ENCODE results near the gene TSPAN1.
A peak's percentile ranks its signal among the peaks of the same experiment; 100 is the strongest.

TSPAN1 gene

GRCh38 chr1:46174448-46175231 is at the start of gene TSPAN1:
TSS of gene TSPAN1 (plus strand) at chr1:46175087. CDS start at chr1:46181108, 6,021 bp downstream.
- CTCF ChIA-PET = interaction anchor here (0.7 to 5.9 kb wide), 2 partner anchors 49 to 138 kb away, joined by 3 to 45 read pairs; no protein-coding TSS in a partner anchor
- Mint-ChIP-seq H3K27ac (no peak within 1 kb of the TSS), H3K4me1 (no peaks in the 10 kb centered on the region), H3K4me3 (no peak within 1 kb of the TSS), H3K9me3 (no peaks in the 10 kb centered on the region), H3K27me3 (peaks cover 32% of the 10 kb centered on the region), H3K36me3 (no peaks in the 10 kb centered on the region)
- no peak for DNase-seq

GRCh38 chr1:46128344-46128743 is 46.5 kb upstream of the TSPAN1 start:
- peaks cover 25% of the 10 kb centered on the region for H3K4me1 Mint-ChIP-seq
- CTCF ChIA-PET = no interaction called here
- no peaks in the 10 kb centered on the region for H3K36me3 Mint-ChIP-seq
- no peaks in the 10 kb centered on the region for H3K9me3 Mint-ChIP-seq
- no peak overlapping the region for H3K4me3 Mint-ChIP-seq
- peaks cover 41% of the 10 kb centered on the region for H3K27me3 Mint-ChIP-seq
- no peak for DNase-seq
- H3K27ac Mint-ChIP-seq = no peak overlapping the region

DNA sequence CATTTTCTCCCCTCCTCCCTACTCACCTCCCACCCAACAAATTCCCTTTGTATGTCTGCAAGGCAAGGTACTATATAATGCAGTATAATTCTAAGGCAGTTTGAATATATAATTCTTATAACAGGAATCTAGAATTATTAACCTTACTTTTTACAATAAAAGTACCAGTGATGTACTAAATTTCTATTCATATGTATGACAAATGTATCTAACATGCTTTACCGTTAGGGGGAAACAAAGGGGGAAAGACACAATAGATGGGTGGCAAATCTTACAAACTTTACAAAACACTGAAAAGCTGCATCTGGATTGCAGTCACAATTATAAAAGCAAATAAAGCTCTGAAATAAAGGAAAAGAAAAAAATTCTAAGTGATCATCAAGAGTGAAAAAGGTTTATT is 44.8 kb upstream of the TSPAN1 start:
- CTCF ChIA-PET = interaction anchor here (1.0 kb wide), 1 partner anchor 94 kb away, joined by 3 read pairs; no protein-coding TSS in a partner anchor
- peaks cover 59% of the 10 kb centered on the region for H3K27me3 Mint-ChIP-seq
- no peak for DNase-seq
- no peak overlapping the region for H3K4me3 Mint-ChIP-seq
- no peak overlapping the region for H3K27ac Mint-ChIP-seq
- H3K36me3 Mint-ChIP-seq = no peaks in the 10 kb centered on the region
- H3K9me3 Mint-ChIP-seq = no peaks in the 10 kb centered on the region
- H3K4me1 Mint-ChIP-seq = peaks cover 33% of the 10 kb centered on the region

- Mint-ChIP-seq H3K9me3 (no peaks in the 10 kb centered on the region), H3K4me1 (peaks cover 33% of the 10 kb centered on the region), H3K27ac (no peak overlapping the region), H3K36me3 (no peaks in the 10 kb centered on the region), H3K4me3 (no peak overlapping the region), H3K27me3 (peaks cover 64% of the 10 kb centered on the region)
- CTCF ChIA-PET = interaction anchor here (0.7 to 1.0 kb wide), 2 partner anchors 95 to 868 kb away, joined by 3 read pairs; no protein-coding TSS in a partner anchor
- DNase-seq = no peak
These were observed 44.3 kb upstream of the TSPAN1 start for GRCh38 chr1:46130606-46131005.

DNA sequence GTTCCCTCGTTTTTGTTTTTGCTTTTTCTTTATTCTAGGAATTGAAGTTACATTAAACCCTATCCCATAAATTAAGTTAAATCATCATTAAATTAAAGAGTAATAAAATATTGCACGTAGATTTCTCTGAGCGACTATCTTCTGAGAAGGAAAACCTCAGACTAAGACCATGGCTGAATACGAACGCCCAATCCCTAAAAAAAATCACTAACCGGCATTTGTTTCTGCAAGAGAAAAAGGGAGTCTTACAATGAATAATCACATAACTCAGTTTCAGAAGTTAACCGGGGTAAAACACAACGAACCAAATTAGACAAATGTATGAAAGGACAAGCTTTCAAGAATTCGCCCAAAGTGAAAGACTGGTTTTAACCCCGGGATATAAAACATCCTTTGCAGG is 43.8 kb upstream of the TSPAN1 start:
- H3K36me3 Mint-ChIP-seq = no peaks in the 10 kb centered on the region
- CTCF ChIA-PET = interaction anchor here (0.7 to 1.0 kb wide), 2 partner anchors 95 to 869 kb away, joined by 3 read pairs; no protein-coding TSS in a partner anchor
- no peak overlapping the region for H3K27ac Mint-ChIP-seq

GRCh38 chr1:46131712-46132528 is 43.0 kb upstream of the TSPAN1 start:
- Mint-ChIP-seq H3K4me3 (peak overlapping the region; percentile 86), H3K27ac (no peak overlapping the region), H3K9me3 (no peaks in the 10 kb centered on the region), H3K27me3 (peaks cover 74% of the 10 kb centered on the region), H3K36me3 (no peaks in the 10 kb centered on the region), H3K4me1 (peaks cover 33% of the 10 kb centered on the region)
- peak; percentile 39 for DNase-seq
- CTCF ChIA-PET = interaction anchor here (0.7 kb wide), 1 partner anchor 92 kb away, joined by 3 read pairs; no protein-coding TSS in a partner anchor

More for the DNA sequence above, 43.8 kb upstream of the TSPAN1 start:
- peak overlapping the region; percentile 86 for H3K4me3 Mint-ChIP-seq
- peaks cover 33% of the 10 kb centered on the region for H3K4me1 Mint-ChIP-seq
- H3K27me3 Mint-ChIP-seq = peaks cover 68% of the 10 kb centered on the region
- DNase-seq = no peak
- H3K9me3 Mint-ChIP-seq = no peaks in the 10 kb centered on the region

GRCh38 chr1:46132529-46133180 is 42.2 kb upstream of the TSPAN1 start, which contains the start of gene PIK3R3:
TSS of gene PIK3R3 (minus strand) at chr1:46132629. CDS start at chr1:46131952, 677 bp downstream.
- no peaks in the 10 kb centered on the region for H3K9me3 Mint-ChIP-seq
- H3K27me3 Mint-ChIP-seq = peaks cover 77% of the 10 kb centered on the region
- peak; percentile 95 for DNase-seq
- H3K4me1 Mint-ChIP-seq = peaks cover 33% of the 10 kb centered on the region
- no peaks in the 10 kb centered on the region for H3K36me3 Mint-ChIP-seq
- peak within 1 kb of the TSS; percentile 85 for H3K27ac Mint-ChIP-seq
- H3K4me3 Mint-ChIP-seq = peak within 1 kb of the TSS; percentile 86
- CTCF ChIA-PET = interaction anchor here (0.7 kb wide), 1 partner anchor 91 kb away, joined by 3 read pairs; no protein-coding TSS in a partner anchor

DNA sequence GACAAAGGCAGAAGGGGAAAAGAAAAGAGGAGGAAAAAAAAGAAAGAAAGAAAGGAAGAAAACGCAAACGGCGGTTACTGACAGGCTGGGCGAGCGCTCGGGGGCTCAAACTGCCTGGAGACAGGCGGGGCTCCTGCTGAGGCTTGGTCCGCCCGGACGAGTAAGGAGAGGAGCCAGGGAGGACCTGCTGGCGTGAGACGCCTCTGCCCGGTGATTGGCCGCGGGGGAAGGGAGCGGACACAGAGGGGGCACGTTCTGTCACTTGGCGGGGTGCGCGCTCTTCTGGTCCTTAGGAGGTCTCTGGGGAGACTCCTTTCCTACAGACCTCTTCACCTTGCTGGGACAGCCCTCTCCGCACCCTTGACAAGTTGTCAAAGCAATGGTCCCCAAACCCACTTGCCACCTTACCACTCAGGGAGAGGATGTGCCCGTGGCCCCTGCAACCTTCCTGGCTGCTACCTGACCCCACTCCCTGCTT is 41.7 kb upstream of the TSPAN1 start:
- Mint-ChIP-seq H3K36me3 (no peaks in the 10 kb centered on the region), H3K4me3 (peak overlapping the region; percentile 86), H3K27me3 (peaks cover 75% of the 10 kb centered on the region), H3K9me3 (no peaks in the 10 kb centered on the region), H3K4me1 (peaks cover 33% of the 10 kb centered on the region), H3K27ac (peak overlapping the region; percentile 85)
- CTCF ChIA-PET = no interaction called here
- DNase-seq = no peak

GRCh38 chr1:46133781-46134350 is 41.0 kb upstream of the TSPAN1 start:
- Mint-ChIP-seq H3K9me3 (no peaks in the 10 kb centered on the region), H3K36me3 (no peaks in the 10 kb centered on the region), H3K27ac (no peak overlapping the region), H3K27me3 (peaks cover 75% of the 10 kb centered on the region), H3K4me1 (peaks cover 33% of the 10 kb centered on the region), H3K4me3 (peak overlapping the region; percentile 86)
- no peak for DNase-seq
- CTCF ChIA-PET = interaction anchor here (1.1 to 1.7 kb wide), 2 partner anchors 48 to 98 kb away, joined by 4 to 6 read pairs; no protein-coding TSS in a partner anchor

DNA sequence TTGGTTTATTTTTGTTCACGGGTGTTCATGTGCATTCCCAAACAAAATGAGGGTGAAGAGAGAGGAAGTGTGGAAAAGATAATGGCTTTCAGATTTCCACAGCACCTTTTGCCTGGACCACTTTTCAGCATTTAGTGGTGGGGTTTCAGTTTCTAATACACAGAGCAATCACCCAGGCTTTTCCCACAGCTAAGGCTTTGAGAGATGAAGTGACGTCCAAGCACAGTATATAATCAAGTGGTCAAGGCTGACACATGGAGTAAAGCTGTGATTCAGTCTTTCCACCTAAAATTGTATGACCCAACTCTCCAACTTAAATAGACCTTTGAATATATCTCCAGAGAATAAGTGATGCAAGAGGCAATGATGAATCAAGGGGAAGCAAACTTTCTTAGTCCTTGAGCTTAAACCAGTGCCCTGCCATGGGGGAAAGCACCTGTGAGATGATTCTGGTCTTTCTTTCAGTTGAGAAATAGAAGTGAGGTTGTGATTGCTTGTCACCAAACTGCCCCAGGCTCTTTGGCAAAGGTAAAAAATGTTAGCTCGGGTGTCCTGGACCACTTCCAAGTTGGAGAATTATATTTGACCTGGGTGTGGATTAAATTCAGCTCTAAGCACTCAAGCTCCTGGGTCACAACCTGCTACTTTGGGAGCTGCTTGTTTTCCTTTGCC is 40.1 kb upstream of the TSPAN1 start:
- DNase-seq = no peak
- H3K9me3 Mint-ChIP-seq = no peaks in the 10 kb centered on the region
- H3K4me1 Mint-ChIP-seq = peaks cover 33% of the 10 kb centered on the region
- CTCF ChIA-PET = interaction anchor here (1.1 to 1.7 kb wide), 2 partner anchors 47 to 99 kb away, joined by 4 to 6 read pairs; no protein-coding TSS in a partner anchor
- no peak overlapping the region for H3K4me3 Mint-ChIP-seq
- H3K27me3 Mint-ChIP-seq = peaks cover 80% of the 10 kb centered on the region
- no peaks in the 10 kb centered on the region for H3K36me3 Mint-ChIP-seq
- no peak overlapping the region for H3K27ac Mint-ChIP-seq

- H3K4me1 Mint-ChIP-seq = peaks cover 22% of the 10 kb centered on the region
- CTCF ChIA-PET = no interaction called here
- H3K36me3 Mint-ChIP-seq = no peaks in the 10 kb centered on the region
- peaks cover 72% of the 10 kb centered on the region for H3K27me3 Mint-ChIP-seq
- no peak overlapping the region for H3K4me3 Mint-ChIP-seq
- no peak for DNase-seq
- H3K9me3 Mint-ChIP-seq = no peaks in the 10 kb centered on the region
- H3K27ac Mint-ChIP-seq = no peak overlapping the region
These were observed 38.2 kb upstream of the TSPAN1 start for GRCh38 chr1:46136711-46137110.

DNA sequence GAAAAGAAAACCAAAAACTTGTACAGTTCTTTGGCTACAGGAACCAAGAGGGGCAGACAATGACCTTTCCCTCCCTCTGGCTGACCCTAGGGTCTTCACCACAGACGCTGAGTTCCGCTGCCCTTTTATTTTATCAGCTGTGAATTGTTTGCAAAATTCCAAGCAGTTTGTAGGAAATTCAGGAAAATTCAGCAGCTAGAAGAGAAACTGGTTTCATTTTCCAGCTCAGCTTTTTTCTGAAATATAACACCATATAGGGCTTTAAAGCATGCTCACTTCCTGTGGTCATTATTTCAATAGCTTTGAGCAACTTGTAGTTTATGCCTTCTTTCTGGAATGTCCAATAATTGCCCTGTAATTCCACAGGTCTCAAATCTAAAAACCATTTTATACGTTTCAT is 37.0 kb upstream of the TSPAN1 start:
- Mint-ChIP-seq H3K27ac (no peak overlapping the region), H3K9me3 (no peaks in the 10 kb centered on the region), H3K27me3 (peaks cover 60% of the 10 kb centered on the region), H3K4me3 (no peak overlapping the region), H3K4me1 (peaks cover 13% of the 10 kb centered on the region), H3K36me3 (no peaks in the 10 kb centered on the region)
- no peak for DNase-seq
- CTCF ChIA-PET = no interaction called here

GRCh38 chr1:46148318-46148717 is 26.6 kb upstream of the TSPAN1 start:
- no peaks in the 10 kb centered on the region for H3K9me3 Mint-ChIP-seq

More at GRCh38 chr1:46148318-46148717, 26.6 kb upstream of the TSPAN1 start:
- CTCF ChIA-PET = no interaction called here
- DNase-seq = no peak
- no peaks in the 10 kb centered on the region for H3K4me1 Mint-ChIP-seq
- H3K36me3 Mint-ChIP-seq = no peaks in the 10 kb centered on the region
- peaks cover 27% of the 10 kb centered on the region for H3K27me3 Mint-ChIP-seq
- H3K4me3 Mint-ChIP-seq = no peak overlapping the region
- no peak overlapping the region for H3K27ac Mint-ChIP-seq

Measured in activated naive CD4-positive, alpha-beta T cell treated with anti-CD3 and anti-CD28 coated beads, Interleukin-2, amount 10 ng/mL, durations not matched to agents 7 days and 5 days (primary cell).